Activated naive CD8-positive, alpha-beta T cell (primary cell): ENCODE data around the gene SPTA1.

Experiments used
- H3K27ac Mint-ChIP-seq: one replicate; pipeline ENCODE4 v1.8.0; 2021; ENCODE audit warnings: mixed read lengths
- H3K27me3 Mint-ChIP-seq: one replicate; pipeline ENCODE4 v1.8.0; 2021; ENCODE audit warnings: mixed read lengths
- H3K36me3 Mint-ChIP-seq: one replicate; pipeline ENCODE4 v1.8.0; 2021; ENCODE audit warnings: mixed read lengths
- H3K4me1 Mint-ChIP-seq: one replicate; pipeline ENCODE4 v1.8.0; 2021; ENCODE audit warnings: low read depth, mixed read lengths
- H3K4me3 Mint-ChIP-seq: one replicate; pipeline ENCODE4 v1.8.0; 2021; ENCODE audit warnings: mild to moderate bottlenecking, mixed read lengths
- H3K9me3 Mint-ChIP-seq: one replicate; pipeline ENCODE4 v1.8.0; 2021; ENCODE audit warnings: low read depth, mixed read lengths

The SPTA1 gene

GRCh38 chr1:158686111-158687009, at the start of gene SPTA1:
SPTA1 (minus strand) TSS chr1:158686715; CDS start chr1:158686517, 198 bp downstream.
- H3K9me3 Mint-ChIP-seq, result no peaks in the 10 kb centered on the region
- no peaks in the 10 kb centered on the region for H3K36me3 Mint-ChIP-seq
- no peak within 1 kb of the TSS for H3K27ac Mint-ChIP-seq
- no peaks in the 10 kb centered on the region for H3K4me1 Mint-ChIP-seq
- H3K4me3 Mint-ChIP-seq, result no peak within 1 kb of the TSS
- peaks cover 11% of the 10 kb centered on the region for H3K27me3 Mint-ChIP-seq

DNA sequence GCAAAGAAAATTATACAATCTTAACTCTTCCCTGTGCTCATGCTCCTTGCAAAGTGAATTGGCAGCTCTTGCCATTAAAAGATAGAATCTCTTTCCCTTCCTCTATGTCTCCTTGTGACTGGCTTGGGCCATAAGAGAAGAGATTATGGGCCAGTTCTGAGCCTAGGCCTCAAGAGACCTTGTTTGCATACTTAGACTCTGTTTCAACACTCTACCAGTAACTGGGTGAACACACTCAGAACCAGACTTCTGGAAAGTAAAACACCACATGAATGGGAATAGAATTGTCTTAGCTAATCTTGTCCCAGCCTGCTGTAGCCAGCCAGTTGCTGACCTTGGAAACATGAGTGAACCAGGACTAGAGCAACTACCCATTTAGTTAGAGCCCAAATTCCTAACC, 49.3 kb upstream of the SPTA1 start:
- H3K4me1 Mint-ChIP-seq, result no peaks in the 10 kb centered on the region
- H3K4me3 Mint-ChIP-seq, result no peak overlapping the region
- H3K9me3 Mint-ChIP-seq, result no peaks in the 10 kb centered on the region
- H3K27me3 Mint-ChIP-seq, result peaks cover 9% of the 10 kb centered on the region
- no peaks in the 10 kb centered on the region for H3K36me3 Mint-ChIP-seq
- H3K27ac Mint-ChIP-seq, result no peak overlapping the region

- no peak overlapping the region for H3K4me3 Mint-ChIP-seq
- no peaks in the 10 kb centered on the region for H3K9me3 Mint-ChIP-seq
- H3K4me1 Mint-ChIP-seq, result no peaks in the 10 kb centered on the region
- peaks cover 3% of the 10 kb centered on the region for H3K27me3 Mint-ChIP-seq
- H3K36me3 Mint-ChIP-seq, result no peaks in the 10 kb centered on the region
- H3K27ac Mint-ChIP-seq, result no peak overlapping the region
Measured at GRCh38 chr1:158732524-158732923, 46.0 kb upstream of the SPTA1 start.

DNA sequence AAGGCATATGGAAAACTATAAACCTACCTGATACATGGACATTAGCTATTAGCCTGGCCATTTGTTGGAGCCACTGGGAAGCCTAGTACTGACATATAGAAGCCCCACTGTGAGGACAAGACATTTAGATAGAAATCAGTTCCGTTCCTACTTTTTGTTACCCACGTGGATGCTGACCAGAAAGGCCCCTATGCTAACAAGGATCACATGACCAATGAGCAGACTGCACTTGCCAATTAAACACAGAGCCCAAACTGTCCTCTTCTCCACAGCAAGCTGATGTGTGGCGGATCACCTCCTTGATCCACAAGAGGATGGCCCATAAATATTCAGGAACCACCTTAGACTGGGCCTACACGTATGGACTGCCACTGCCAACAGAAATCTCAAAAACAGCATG, 45.2 kb upstream of the SPTA1 start:
- H3K36me3 Mint-ChIP-seq, result no peaks in the 10 kb centered on the region
- no peak overlapping the region for H3K4me3 Mint-ChIP-seq
- H3K4me1 Mint-ChIP-seq, result no peaks in the 10 kb centered on the region
- H3K27me3 Mint-ChIP-seq, result peaks cover 5% of the 10 kb centered on the region
- H3K27ac Mint-ChIP-seq, result no peak overlapping the region
- no peaks in the 10 kb centered on the region for H3K9me3 Mint-ChIP-seq

- Mint-ChIP-seq H3K4me1 (no peaks in the 10 kb centered on the region), H3K36me3 (no peaks in the 10 kb centered on the region), H3K27me3 (peaks cover 7% of the 10 kb centered on the region), H3K27ac (no peak overlapping the region), H3K4me3 (no peak overlapping the region), H3K9me3 (no peaks in the 10 kb centered on the region)
Measured at GRCh38 chr1:158730453-158730852, 43.9 kb upstream of the SPTA1 start.

GRCh38 chr1:158728510-158729225, 42.2 kb upstream of the SPTA1 start:
- Mint-ChIP-seq H3K36me3 (no peaks in the 10 kb centered on the region), H3K27ac (no peak overlapping the region), H3K4me3 (no peak overlapping the region), H3K27me3 (peaks cover 12% of the 10 kb centered on the region), H3K9me3 (no peaks in the 10 kb centered on the region), H3K4me1 (no peaks in the 10 kb centered on the region)

GRCh38 chr1:158724442-158724841, 37.9 kb upstream of the SPTA1 start:
- Mint-ChIP-seq H3K9me3 (no peaks in the 10 kb centered on the region), H3K27me3 (peaks cover 24% of the 10 kb centered on the region), H3K36me3 (no peaks in the 10 kb centered on the region), H3K4me1 (no peaks in the 10 kb centered on the region), H3K4me3 (no peak overlapping the region), H3K27ac (no peak overlapping the region)

- no peaks in the 10 kb centered on the region for H3K36me3 Mint-ChIP-seq
- H3K27ac Mint-ChIP-seq, result no peak within 1 kb of the TSS
- no peak within 1 kb of the TSS for H3K4me3 Mint-ChIP-seq
- H3K9me3 Mint-ChIP-seq, result no peaks in the 10 kb centered on the region
- no peaks in the 10 kb centered on the region for H3K4me1 Mint-ChIP-seq
- peaks cover 27% of the 10 kb centered on the region for H3K27me3 Mint-ChIP-seq
Measured at GRCh38 chr1:158720620-158721019, 34.1 kb upstream of the SPTA1 start, which contains the start of gene OR6K3. OR6K3 (minus strand) TSS chr1:158720720; CDS start chr1:158718115, 2,605 bp downstream.

DNA sequence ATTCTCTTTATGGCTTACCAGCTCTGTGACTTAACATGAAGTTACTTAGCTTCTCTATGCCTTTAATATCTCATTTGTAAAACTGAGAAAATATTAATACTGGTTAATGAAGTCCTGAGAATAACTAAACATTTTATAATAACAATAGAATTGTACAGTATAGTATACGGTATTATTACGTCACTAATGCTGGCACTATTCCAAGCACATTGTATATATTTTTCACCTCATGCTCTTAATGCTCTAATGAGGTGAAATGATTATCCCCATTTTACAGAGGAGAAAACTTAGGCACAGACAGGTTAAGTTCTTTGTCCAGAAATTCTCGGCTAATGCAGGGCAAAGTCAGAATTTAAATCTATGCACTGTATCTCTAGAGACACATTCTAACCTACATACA, 33.1 kb upstream of the SPTA1 start:
- Mint-ChIP-seq H3K4me3 (no peak overlapping the region), H3K27me3 (peaks cover 25% of the 10 kb centered on the region), H3K27ac (no peak overlapping the region), H3K9me3 (no peaks in the 10 kb centered on the region), H3K36me3 (no peaks in the 10 kb centered on the region), H3K4me1 (no peaks in the 10 kb centered on the region)

DNA sequence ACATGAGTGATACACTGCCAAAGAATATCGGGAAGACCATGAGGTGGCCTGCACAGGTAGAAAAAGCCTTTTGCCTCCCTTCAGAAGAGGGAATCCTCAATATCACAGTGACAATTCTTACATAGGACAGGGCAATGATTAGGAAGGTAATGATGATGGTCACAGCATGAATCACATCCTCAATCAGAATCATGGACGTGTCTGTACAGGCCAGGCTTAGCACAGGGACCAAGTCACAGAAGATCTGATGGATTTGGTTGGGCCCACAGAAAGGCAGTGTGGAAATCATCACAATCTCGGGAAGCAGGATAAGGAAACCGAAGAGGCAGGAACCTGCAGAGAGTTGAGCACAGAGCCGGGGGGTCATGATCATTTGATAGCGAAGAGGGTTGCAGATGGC, 30.8 kb upstream of the SPTA1 start:
- H3K27me3 Mint-ChIP-seq, result peaks cover 22% of the 10 kb centered on the region
- no peak overlapping the region for H3K4me3 Mint-ChIP-seq
- H3K36me3 Mint-ChIP-seq, result no peaks in the 10 kb centered on the region
- H3K4me1 Mint-ChIP-seq, result no peaks in the 10 kb centered on the region
- H3K9me3 Mint-ChIP-seq, result no peaks in the 10 kb centered on the region
- no peak overlapping the region for H3K27ac Mint-ChIP-seq

DNA sequence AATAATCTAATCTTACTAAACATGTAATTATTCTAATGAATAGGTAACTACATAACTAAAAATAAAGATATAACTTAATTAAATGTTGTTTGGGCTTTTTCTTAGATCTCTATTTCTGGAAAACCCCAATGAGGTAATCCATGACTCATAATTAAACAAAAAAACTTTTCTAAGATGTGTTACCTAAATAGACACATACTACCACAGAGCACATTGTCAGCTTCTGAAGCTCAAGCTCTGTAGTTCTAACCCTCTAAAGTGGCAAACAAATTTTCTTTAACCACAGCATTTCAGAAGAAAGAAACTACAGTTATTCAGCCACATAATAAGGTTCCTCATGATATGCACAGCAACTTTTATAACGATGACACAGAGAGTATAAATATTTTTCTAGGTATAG, 29.8 kb upstream of the SPTA1 start:
- no peak overlapping the region for H3K4me3 Mint-ChIP-seq
- no peaks in the 10 kb centered on the region for H3K4me1 Mint-ChIP-seq
- no peaks in the 10 kb centered on the region for H3K9me3 Mint-ChIP-seq
- H3K36me3 Mint-ChIP-seq, result no peaks in the 10 kb centered on the region
- peak overlapping the region; percentile 2 for H3K27ac Mint-ChIP-seq
- peaks cover 25% of the 10 kb centered on the region for H3K27me3 Mint-ChIP-seq

GRCh38 chr1:158714754-158715153, 28.2 kb upstream of the SPTA1 start:
- H3K27ac Mint-ChIP-seq, result no peak overlapping the region
- H3K27me3 Mint-ChIP-seq, result peaks cover 18% of the 10 kb centered on the region
- H3K36me3 Mint-ChIP-seq, result no peaks in the 10 kb centered on the region
- H3K4me1 Mint-ChIP-seq, result no peaks in the 10 kb centered on the region
- H3K4me3 Mint-ChIP-seq, result no peak overlapping the region
- H3K9me3 Mint-ChIP-seq, result no peaks in the 10 kb centered on the region

- H3K27me3 Mint-ChIP-seq, result peaks cover 12% of the 10 kb centered on the region
- no peaks in the 10 kb centered on the region for H3K36me3 Mint-ChIP-seq
- no peak overlapping the region for H3K4me3 Mint-ChIP-seq
- H3K4me1 Mint-ChIP-seq, result no peaks in the 10 kb centered on the region
- H3K27ac Mint-ChIP-seq, result no peak overlapping the region
- H3K9me3 Mint-ChIP-seq, result no peaks in the 10 kb centered on the region
Measured at GRCh38 chr1:158711098-158711497, 24.6 kb upstream of the SPTA1 start.

- Mint-ChIP-seq H3K27me3 (peaks cover 1% of the 10 kb centered on the region), H3K9me3 (no peaks in the 10 kb centered on the region), H3K4me1 (no peaks in the 10 kb centered on the region), H3K36me3 (no peaks in the 10 kb centered on the region), H3K4me3 (no peak overlapping the region), H3K27ac (no peak overlapping the region)
Measured at GRCh38 chr1:158706096-158706495, 19.6 kb upstream of the SPTA1 start.

- Mint-ChIP-seq H3K9me3 (no peaks in the 10 kb centered on the region), H3K27me3 (no peaks in the 10 kb centered on the region), H3K4me1 (no peaks in the 10 kb centered on the region), H3K27ac (no peak within 1 kb of the TSS), H3K36me3 (no peaks in the 10 kb centered on the region), H3K4me3 (no peak within 1 kb of the TSS)
Measured at GRCh38 chr1:158700552-158700951, 14.0 kb upstream of the SPTA1 start, which contains the start of gene OR6K2. OR6K2 (minus strand) TSS chr1:158700652; CDS start chr1:158700652, 0 bp downstream.
